ENCODE measurements around the gene TNFAIP3.

GRCh38 chr6:137824896-137825295 lies 42.2 kb upstream of the TNFAIP3 start:
- no peak for TF ChIP-seq CTCF (IDR thresholded peaks at IDR 0.05; ENCODE audit: low read depth, low read length)
- TF ChIP-seq EZH2phosphoT487 (IDR thresholded peaks at IDR 0.05; ENCODE audit: low read depth): no peak
